GM19328 (cell line): ENCODE measurements around the gene WNT4.

Source experiments
- ATAC-seq: cut with Tn5 transposase; IDR thresholded peaks from one replicate; pipeline ENCODE4 v1.9.1; 2021; ENCODE audit warnings: mild to moderate bottlenecking, moderate library complexity; ENCODE audit not compliant: unreplicated experiment

The WNT4 gene

GRCh38 chr1:22143065-22144033 lies at the start of gene WNT4:
Gene WNT4 (minus strand): TSS chr1:22143097. CDS start chr1:22142922, 175 bp downstream.
- ATAC-seq, result no peak

GRCh38 chr1:22190731-22191130 lies 47.8 kb upstream of the WNT4 start:
- ATAC-seq, result no peak

GRCh38 chr1:22190251-22190650 lies 47.4 kb upstream of the WNT4 start:
- no peak for ATAC-seq

GRCh38 chr1:22189619-22190018 lies 46.7 kb upstream of the WNT4 start:
- ATAC-seq, result no peak

GRCh38 chr1:22188914-22189313 lies 46.0 kb upstream of the WNT4 start:
- ATAC-seq, result no peak

- no peak for ATAC-seq
Measured at GRCh38 chr1:22188436-22188835, 45.5 kb upstream of the WNT4 start.

- no peak for ATAC-seq
Measured at GRCh38 chr1:22186311-22186710, 43.4 kb upstream of the WNT4 start.

GRCh38 chr1:22184892-22185612 lies 42.2 kb upstream of the WNT4 start:
- ATAC-seq, result no peak

- no peak for ATAC-seq
Measured at GRCh38 chr1:22184454-22184853, 41.6 kb upstream of the WNT4 start.

- ATAC-seq, result no peak
Measured at GRCh38 chr1:22182715-22183114, 39.8 kb upstream of the WNT4 start.

- ATAC-seq, result no peak
Measured at GRCh38 chr1:22179197-22179803, 36.4 kb upstream of the WNT4 start.

GRCh38 chr1:22177354-22178003 lies 34.6 kb upstream of the WNT4 start:
- no peak for ATAC-seq

GRCh38 chr1:22176258-22176657 lies 33.4 kb upstream of the WNT4 start:
- ATAC-seq, result no peak

- no peak for ATAC-seq
Measured at GRCh38 chr1:22174446-22175220, 31.7 kb upstream of the WNT4 start.

- no peak for ATAC-seq
Measured at GRCh38 chr1:22171951-22172715, 29.2 kb upstream of the WNT4 start.

GRCh38 chr1:22169816-22170215 lies 26.9 kb upstream of the WNT4 start:
- ATAC-seq, result no peak

- no peak for ATAC-seq
Measured at GRCh38 chr1:22168412-22168973, 25.6 kb upstream of the WNT4 start.

GRCh38 chr1:22166439-22166838 lies 23.5 kb upstream of the WNT4 start:
- no peak for ATAC-seq
